Transverse colon (tissue), 3 donors: Measurements from ENCODE around the gene GOLIM4.

Source experiments
- EP300 ChIP-seq: sonication (generic); formaldehyde crosslinking; IDR thresholded peaks from one replicate; pipeline ENCODE4 v1.6.1; 2017; ENCODE audit warnings: antibody characterized with exemption, low read depth
- POLR2A ChIP-seq: fragments of 450-650 bp; IDR thresholded peaks from one replicate; pipeline ENCODE4 v1.6.1; 2016; ENCODE audit warnings: antibody characterized with exemption, mild to moderate bottlenecking, moderate library complexity
- TF ChIP-seq, protein P1 (sequence below), 5 experiments: fragments of 200-600 bp in 3 of 5; fragments of 450-650 bp in 2 of 5; sonication (generic) in 3 of 5; IDR thresholded peaks; 1 replicate in 2 of 5; 2 replicates in 3 of 5; pipeline ENCODE4 v1.5.1; 2016 to 2017; ENCODE audit warnings: antibody characterized with exemption in 5 of 5, inconsistent platforms in 3 of 5, mild to moderate bottlenecking in 2 of 5, moderate library complexity in 1 of 5

DNA sequence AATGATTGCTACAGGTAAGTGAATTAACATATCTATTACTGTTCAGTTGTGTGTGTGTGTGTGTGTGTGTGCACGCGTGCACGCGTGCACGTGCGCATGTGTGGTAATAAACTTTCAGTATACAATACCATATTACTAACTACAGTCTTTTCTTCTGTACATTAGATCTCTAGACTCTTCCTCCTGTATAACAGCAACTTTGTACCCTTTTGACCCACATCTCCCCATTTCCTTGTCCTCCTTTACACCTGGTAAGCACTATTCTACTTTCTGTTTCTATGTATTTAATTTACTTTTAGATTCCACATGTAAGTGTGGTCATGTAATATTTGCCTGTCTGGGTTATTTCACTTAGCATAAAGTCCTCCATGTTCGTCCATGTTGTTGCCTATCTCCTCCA is 29.1 kb upstream of the GOLIM4 start:
- TF ChIP-seq, protein P1, sequence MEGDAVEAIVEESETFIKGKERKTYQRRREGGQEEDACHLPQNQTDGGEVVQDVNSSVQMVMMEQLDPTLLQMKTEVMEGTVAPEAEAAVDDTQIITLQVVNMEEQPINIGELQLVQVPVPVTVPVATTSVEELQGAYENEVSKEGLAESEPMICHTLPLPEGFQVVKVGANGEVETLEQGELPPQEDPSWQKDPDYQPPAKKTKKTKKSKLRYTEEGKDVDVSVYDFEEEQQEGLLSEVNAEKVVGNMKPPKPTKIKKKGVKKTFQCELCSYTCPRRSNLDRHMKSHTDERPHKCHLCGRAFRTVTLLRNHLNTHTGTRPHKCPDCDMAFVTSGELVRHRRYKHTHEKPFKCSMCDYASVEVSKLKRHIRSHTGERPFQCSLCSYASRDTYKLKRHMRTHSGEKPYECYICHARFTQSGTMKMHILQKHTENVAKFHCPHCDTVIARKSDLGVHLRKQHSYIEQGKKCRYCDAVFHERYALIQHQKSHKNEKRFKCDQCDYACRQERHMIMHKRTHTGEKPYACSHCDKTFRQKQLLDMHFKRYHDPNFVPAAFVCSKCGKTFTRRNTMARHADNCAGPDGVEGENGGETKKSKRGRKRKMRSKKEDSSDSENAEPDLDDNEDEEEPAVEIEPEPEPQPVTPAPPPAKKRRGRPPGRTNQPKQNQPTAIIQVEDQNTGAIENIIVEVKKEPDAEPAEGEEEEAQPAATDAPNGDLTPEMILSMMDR (IDR thresholded peaks at IDR 0.05): no peak
- TF ChIP-seq EP300: no peak
- no peak for TF ChIP-seq POLR2A
